ENCODE data around the gene CEPT1. TPM values are rescaled to one million over a fixed set of nuclear protein-coding genes. Genes with fewer than 3 reads are reported as not detected.

The CEPT1 gene
- total and polyA plus RNA-seq, 10 of the 15 experiments (the other 5 are each of a cell fraction or from before 2014, with no cell fraction given): 29.4 to 77.9 (median 54.8) TPM

GRCh38 chr1:111139324-111139955, 583 bp upstream of the CEPT1 start (continued):
- TF ChIP-seq, protein P1, sequence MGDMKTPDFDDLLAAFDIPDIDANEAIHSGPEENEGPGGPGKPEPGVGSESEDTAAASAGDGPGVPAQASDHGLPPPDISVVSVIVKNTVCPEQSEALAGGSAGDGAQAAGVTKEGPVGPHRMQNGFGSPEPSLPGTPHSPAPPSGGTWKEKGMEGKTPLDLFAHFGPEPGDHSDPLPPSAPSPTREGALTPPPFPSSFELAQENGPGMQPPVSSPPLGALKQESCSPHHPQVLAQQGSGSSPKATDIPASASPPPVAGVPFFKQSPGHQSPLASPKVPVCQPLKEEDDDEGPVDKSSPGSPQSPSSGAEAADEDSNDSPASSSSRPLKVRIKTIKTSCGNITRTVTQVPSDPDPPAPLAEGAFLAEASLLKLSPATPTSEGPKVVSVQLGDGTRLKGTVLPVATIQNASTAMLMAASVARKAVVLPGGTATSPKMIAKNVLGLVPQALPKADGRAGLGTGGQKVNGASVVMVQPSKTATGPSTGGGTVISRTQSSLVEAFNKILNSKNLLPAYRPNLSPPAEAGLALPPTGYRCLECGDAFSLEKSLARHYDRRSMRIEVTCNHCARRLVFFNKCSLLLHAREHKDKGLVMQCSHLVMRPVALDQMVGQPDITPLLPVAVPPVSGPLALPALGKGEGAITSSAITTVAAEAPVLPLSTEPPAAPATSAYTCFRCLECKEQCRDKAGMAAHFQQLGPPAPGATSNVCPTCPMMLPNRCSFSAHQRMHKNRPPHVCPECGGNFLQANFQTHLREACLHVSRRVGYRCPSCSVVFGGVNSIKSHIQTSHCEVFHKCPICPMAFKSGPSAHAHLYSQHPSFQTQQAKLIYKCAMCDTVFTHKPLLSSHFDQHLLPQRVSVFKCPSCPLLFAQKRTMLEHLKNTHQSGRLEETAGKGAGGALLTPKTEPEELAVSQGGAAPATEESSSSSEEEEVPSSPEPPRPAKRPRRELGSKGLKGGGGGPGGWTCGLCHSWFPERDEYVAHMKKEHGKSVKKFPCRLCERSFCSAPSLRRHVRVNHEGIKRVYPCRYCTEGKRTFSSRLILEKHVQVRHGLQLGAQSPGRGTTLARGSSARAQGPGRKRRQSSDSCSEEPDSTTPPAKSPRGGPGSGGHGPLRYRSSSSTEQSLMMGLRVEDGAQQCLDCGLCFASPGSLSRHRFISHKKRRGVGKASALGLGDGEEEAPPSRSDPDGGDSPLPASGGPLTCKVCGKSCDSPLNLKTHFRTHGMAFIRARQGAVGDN (IDR thresholded peaks at IDR 0.05): no peak
- peak; percentile 47 for TF ChIP-seq RUNX3 (IDR thresholded peaks at IDR 0.05; ENCODE audit: low read length)

DNA sequence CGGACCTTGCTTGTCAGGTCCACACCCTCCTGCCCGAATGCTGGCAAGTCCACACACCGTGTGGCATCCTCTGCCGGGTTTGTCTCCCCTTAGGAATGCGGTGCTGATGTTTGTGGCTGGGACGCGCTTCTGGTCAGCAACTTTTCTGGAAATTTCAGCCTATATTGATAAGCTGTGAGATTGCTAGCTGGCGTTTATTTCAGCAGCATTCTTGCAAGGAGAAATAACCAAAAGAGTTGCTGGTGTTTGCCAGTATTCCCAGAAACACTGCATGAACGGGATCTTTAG, 601 bp downstream of the CEPT1 start:
- SMC1A ChIA-PET (ENCODE audit: uncharacterized antibody, unreplicated experiment): interaction anchor here (0.9 to 13.3 kb wide), 8 partner anchors 11 to 77 kb away, joined by 3 to 164 read pairs (median 36); no protein-coding TSS in a partner anchor
- RAD21 ChIA-PET (ENCODE audit: unreplicated experiment): interaction anchor here (2.0 to 7.9 kb wide), 6 partner anchors 10 to 77 kb away, joined by 6 to 109 read pairs (median 20); no protein-coding TSS in a partner anchor
- intact Hi-C loops (cut with micrococcal nuclease; ENCODE audit: unreplicated experiment) (loop anchor here (2.0 to 10.0 kb wide), 4 partner anchors 80 to 614 kb away; partner anchors contain the start of genes CD53 and DDX20), in situ Hi-C loops (cut with MboI) (no loop called here)
- H3K27ac ChIP-seq (ENCODE audit: control insufficient read depth, insufficient read depth): peak overlapping the region; percentile 89
- no peak for TF ChIP-seq POLR2AphosphoS5 (IDR thresholded peaks at IDR 0.05; ENCODE audit: low read length)
- TF ChIP-seq KLF5 (IDR thresholded peaks at IDR 0.05; ENCODE audit: partially characterized antibody): no peak
- no peak for TF ChIP-seq ZNF207 (IDR thresholded peaks at IDR 0.05; ENCODE audit: borderline replicate concordance)
- no peak for TF ChIP-seq RAD51 (IDR thresholded peaks at IDR 0.05)
- TF ChIP-seq, protein P2, sequence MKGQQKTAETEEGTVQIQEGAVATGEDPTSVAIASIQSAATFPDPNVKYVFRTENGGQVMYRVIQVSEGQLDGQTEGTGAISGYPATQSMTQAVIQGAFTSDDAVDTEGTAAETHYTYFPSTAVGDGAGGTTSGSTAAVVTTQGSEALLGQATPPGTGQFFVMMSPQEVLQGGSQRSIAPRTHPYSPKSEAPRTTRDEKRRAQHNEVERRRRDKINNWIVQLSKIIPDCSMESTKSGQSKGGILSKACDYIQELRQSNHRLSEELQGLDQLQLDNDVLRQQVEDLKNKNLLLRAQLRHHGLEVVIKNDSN (IDR thresholded peaks at IDR 0.05; ENCODE audit: borderline replicate concordance, extremely low read length, insufficient read depth, low read depth, low read length): no peak
- TF ChIP-seq, protein P3, sequence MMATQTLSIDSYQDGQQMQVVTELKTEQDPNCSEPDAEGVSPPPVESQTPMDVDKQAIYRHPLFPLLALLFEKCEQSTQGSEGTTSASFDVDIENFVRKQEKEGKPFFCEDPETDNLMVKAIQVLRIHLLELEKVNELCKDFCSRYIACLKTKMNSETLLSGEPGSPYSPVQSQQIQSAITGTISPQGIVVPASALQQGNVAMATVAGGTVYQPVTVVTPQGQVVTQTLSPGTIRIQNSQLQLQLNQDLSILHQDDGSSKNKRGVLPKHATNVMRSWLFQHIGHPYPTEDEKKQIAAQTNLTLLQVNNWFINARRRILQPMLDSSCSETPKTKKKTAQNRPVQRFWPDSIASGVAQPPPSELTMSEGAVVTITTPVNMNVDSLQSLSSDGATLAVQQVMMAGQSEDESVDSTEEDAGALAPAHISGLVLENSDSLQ (IDR thresholded peaks at IDR 0.05): no peak
- 0 out of 2 replicates have a peak, but pooled peaks have one; percentile 44 for TF ChIP-seq MLLT1 (IDR thresholded peaks at IDR 0.05)
- 0 out of 2 replicates have a peak, but pooled peaks have one; percentile 0 for TF ChIP-seq MAX (IDR thresholded peaks at IDR 0.05; ENCODE audit: low read depth, low read length)
- TF ChIP-seq MTA3 (IDR thresholded peaks at IDR 0.05; ENCODE audit: borderline replicate concordance, low read length): 0 out of 2 replicates have a peak, but pooled peaks have one; percentile 56
- POLR2A ChIA-PET: interaction anchor here (0.6 to 9.1 kb wide), 8 partner anchors 8 to 269 kb away, joined by 5 to 62 read pairs (median 10); no protein-coding TSS in a partner anchor
- H3K9ac ChIP-seq (ENCODE audit: control insufficient read depth, insufficient read depth, low read length): peak overlapping the region; percentile 93
- peak overlapping the region; percentile 68 for H2AFZ ChIP-seq (ENCODE audit: control insufficient read depth, low read depth, low read length)
- H3K36me3 ChIP-seq (ENCODE audit: control insufficient read depth in 2 of 2, insufficient read depth in 2 of 2, low read length in 1 of 2): peaks cover 0 to 9% of the 10 kb centered on the region in 2 experiments; a peak in 1 of 4 replicates
- peaks cover 83% of the 10 kb centered on the region for H3K79me2 ChIP-seq (ENCODE audit: control insufficient read depth, insufficient read depth, low read length)
- no peaks in the 10 kb centered on the region for H4K20me1 ChIP-seq (ENCODE audit: control insufficient read depth, insufficient read depth)
- DNase-seq (ENCODE audit: low read depth, low spot score) (no peak), FAIRE-seq (no peak), ATAC-seq (no peak)
- 1% methylated on average over 9 of the region's 9 CpGs for WGBS (ENCODE audit: insufficient coverage, insufficient replicate concordance, low lambda C conversion rate, missing lambda C conversion rate)
- CTCF ChIA-PET: interaction anchor here (1.3 to 7.4 kb wide), 5 partner anchors 10 to 148 kb away, joined by 4 to 36 read pairs (median 4); no protein-coding TSS in a partner anchor
- H3K4me1 ChIP-seq (ENCODE audit: control insufficient read depth, insufficient read depth, low read length): peaks cover 16% of the 10 kb centered on the region
- no peaks in the 10 kb centered on the region for H3K27me3 ChIP-seq (replicated peaks in 1 of 2; ENCODE audit: control insufficient read depth in 2 of 2, insufficient read depth in 2 of 2, low read length in 1 of 2)
- no TSS peak for BruUV-seq (replicated peaks)
- no peaks in the 10 kb centered on the region for H3K9me3 ChIP-seq (replicated peaks; ENCODE audit: control insufficient read depth, insufficient read depth, low read length)
- peak overlapping the region; percentile 95 for H3K4me3 ChIP-seq
- H3K4me2 ChIP-seq (ENCODE audit: control insufficient read depth, insufficient read depth): peak overlapping the region; percentile 91

All from GM12878 (cell line).